Esophagus muscularis mucosa (tissue), 4 donors: ENCODE measurements around the gene TSTD2. TPM values are rescaled to one million over a fixed set of nuclear protein-coding genes. Genes with fewer than 3 reads are reported as not detected.

Experiments
- DNase-seq: peaks from one replicate; pipeline ENCODE4 v3.0.0-alpha.2; 2017; ENCODE audit errors: extremely low spot score
- H3K27ac ChIP-seq, 4 donors: fragments of 200-600 bp; sonication (generic); replicated peaks in 1 of 4; 1 replicate in 3 of 4; 2 replicates in 1 of 4; pipeline ENCODE4 v1.5.1; 2016 to 2019; ENCODE audit warnings: mild to moderate bottlenecking in 1 of 4
- H3K27me3 ChIP-seq, 4 donors: fragments of 200-600 bp; sonication (generic); one replicate each; pipeline versions ENCODE4 v1.5.1 to v1.6.0; 2016 to 2019
- H3K36me3 ChIP-seq, 4 donors: fragments of 200-600 bp; sonication (generic); one replicate each; pipeline ENCODE4 v1.5.1; 2016 to 2019
- H3K4me1 ChIP-seq, 4 donors: fragments of 200-600 bp; sonication (generic); one replicate each; pipeline ENCODE4 v1.5.1; 2016 to 2019
- H3K4me3 ChIP-seq, 4 donors: fragments of 200-600 bp; sonication (generic); 1 replicate in 2 of 4; 2 replicates in 2 of 4; pipeline ENCODE4 v1.5.1; 2016 to 2019; ENCODE audit warnings: mild to moderate bottlenecking in 4 of 4, moderate library complexity in 1 of 4
- H3K9me3 ChIP-seq, 4 donors: fragments of 200-600 bp; sonication (generic); 1 replicate in 3 of 4; 2 replicates in 1 of 4; pipeline ENCODE4 v1.5.1; 2016 to 2019
- CTCF ChIP-seq, 3 experiments: fragments of 200-600 bp in 2 of 3; fragments of 450-650 bp in 1 of 3; sonication (generic) in 2 of 3; IDR thresholded peaks; one replicate each; pipeline ENCODE4 v1.5.1; 2017 to 2019; ENCODE audit warnings: antibody characterized with exemption in 3 of 3, mild to moderate bottlenecking in 2 of 3, moderate library complexity in 1 of 3
- EP300 ChIP-seq: sonication (generic); formaldehyde crosslinking; IDR thresholded peaks from one replicate; pipeline ENCODE4 v1.6.1; 2017; ENCODE audit warnings: antibody characterized with exemption
- POLR2A ChIP-seq: fragments of 450-650 bp; IDR thresholded peaks from one replicate; pipeline ENCODE4 v1.6.1; 2017; ENCODE audit warnings: antibody characterized with exemption, moderate library complexity, mild to moderate bottlenecking, low read depth
- POLR2AphosphoS5 ChIP-seq, 2 donors: sonication (generic); formaldehyde crosslinking; IDR thresholded peaks; one replicate each; pipeline ENCODE4 v1.6.1; 2017; ENCODE audit warnings: antibody characterized with exemption in 2 of 2
- WGBS: methylation state at CpG from one replicate; pipeline ENCODE4 v1.1.5; 2018; 5-methylcytosine and 5-hydroxymethylcytosine counted together
- intact Hi-C: fragments of 100-400 bp; cut with DNase I; formaldehyde crosslinking; loops from one replicate; pipeline ENCODE4 v1.15.1; 2023
- total RNA-seq, 4 donors: library from RNA; depleted of rRNA; stranded (reverse); fragments of >200 nt; gene quantifications; one replicate each; pipeline versions ENCODE4 v1.1.0 to v1.2.1, GENCODE V29; 2016

Gene TSTD2
- total RNA-seq, 4 donors from 2014 or later = 22.9 to 25.3 (median 23.5) TPM

GRCh38 chr9:97633859-97634490, 807 bp upstream of the TSTD2 start:
- no peaks in the 10 kb centered on the region for H3K9me3 ChIP-seq
- intact Hi-C loops = no loop called here
- no peak for DNase-seq
- peak overlapping the region; percentile 72 to 95 (median 88) for H3K4me3 ChIP-seq
- TF ChIP-seq CTCF (IDR thresholded peaks at IDR 0.05) (no peak), POLR2A (peak; percentile 28)
- H3K36me3 ChIP-seq = no peaks in the 10 kb centered on the region
- H3K4me1 ChIP-seq = peaks cover 42 to 72% (median 65%) of the 10 kb centered on the region in 4 donors
- H3K27me3 ChIP-seq = no peaks in the 10 kb centered on the region
- H3K27ac ChIP-seq = peak overlapping the region; percentile 92 to 98 (median 96)
- under 1% methylated on average over 41 of the region's 43 CpGs for WGBS

DNA sequence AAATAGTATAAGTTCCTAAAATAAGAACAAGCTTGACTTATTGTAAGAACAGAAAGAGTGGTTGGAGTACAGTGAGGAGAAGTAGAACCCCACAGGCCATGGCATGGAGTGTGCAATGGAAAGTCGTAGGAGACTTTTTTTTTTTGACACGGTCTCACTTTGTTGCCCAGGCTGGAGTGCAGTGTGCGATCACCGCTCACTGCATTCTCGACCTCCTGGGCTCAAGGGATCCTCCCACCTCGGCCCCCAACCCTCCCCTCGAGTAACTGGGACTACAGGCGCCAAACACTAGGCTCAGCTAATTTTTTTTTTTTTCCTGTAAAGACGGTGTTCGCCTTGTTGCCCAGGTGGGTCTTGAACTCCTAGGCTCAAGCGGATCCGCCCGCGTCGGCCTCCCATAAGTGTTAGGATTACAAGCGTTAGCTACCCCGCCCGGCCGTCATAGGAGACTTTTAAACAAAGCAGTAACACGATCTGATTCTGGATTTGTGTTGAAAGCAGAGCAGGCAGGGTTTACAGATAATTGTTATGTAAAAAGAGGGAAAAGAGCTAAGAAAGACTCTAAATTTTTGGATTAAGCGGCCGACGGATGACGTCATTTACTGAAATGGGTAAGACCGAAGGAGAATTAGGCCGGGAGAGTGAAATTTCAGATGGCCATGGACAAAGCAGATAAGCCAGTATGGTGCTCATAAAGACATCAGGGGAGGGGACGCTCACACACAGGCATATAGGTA, 752 bp downstream of the TSTD2 start:
- H3K27me3 ChIP-seq = no peaks in the 10 kb centered on the region
- DNase-seq = no peak
- H3K4me3 ChIP-seq = peak overlapping the region; percentile 72 to 95 (median 88)
- no peaks in the 10 kb centered on the region for H3K36me3 ChIP-seq
- H3K27ac ChIP-seq = peak overlapping the region; percentile 92 to 98 (median 96)
- 1% methylated on average over 27 of the region's 27 CpGs for WGBS
- no peak for TF ChIP-seq POLR2AphosphoS5 (IDR thresholded peaks at IDR 0.05)
- TF ChIP-seq POLR2A = no peak
- TF ChIP-seq EP300 = no peak
- no peak for TF ChIP-seq CTCF (IDR thresholded peaks at IDR 0.05)
- intact Hi-C loops = no loop called here
- no peaks in the 10 kb centered on the region for H3K9me3 ChIP-seq
- H3K4me1 ChIP-seq = peaks cover 43 to 74% (median 66%) of the 10 kb centered on the region in 4 donors

DNA sequence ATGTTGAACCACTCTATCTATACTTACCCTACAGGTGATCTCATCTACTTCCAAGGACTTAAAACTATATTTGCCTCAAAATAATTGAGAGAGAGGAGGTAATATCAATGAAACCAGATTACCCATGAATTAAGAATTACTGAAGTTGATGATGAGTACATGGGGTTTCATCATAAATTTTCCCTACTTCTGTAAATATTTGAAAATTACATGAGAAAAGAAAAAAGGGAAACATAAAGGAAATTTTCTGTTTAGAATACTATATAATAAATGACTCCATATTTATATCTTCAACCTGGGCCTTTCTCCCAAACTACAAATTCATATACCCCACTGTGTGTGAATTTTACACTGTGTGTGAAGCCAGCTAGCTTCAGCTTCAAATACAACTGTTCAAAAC, 2.6 kb downstream of the TSTD2 start:
- H3K27me3 ChIP-seq = no peaks in the 10 kb centered on the region
- H3K36me3 ChIP-seq = peaks cover 0 to 3% (median 1%) of the 10 kb centered on the region in 4 donors
- H3K9me3 ChIP-seq = no peaks in the 10 kb centered on the region
- intact Hi-C loops = no loop called here
- peak overlapping the region in 1 of 4 donors; percentile 92 for H3K27ac ChIP-seq
- TF ChIP-seq POLR2A (no peak), EP300 (no peak)
- no peak for DNase-seq
- H3K4me1 ChIP-seq = peaks cover 32 to 64% (median 54%) of the 10 kb centered on the region in 4 donors
- no peak overlapping the region for H3K4me3 ChIP-seq

DNA sequence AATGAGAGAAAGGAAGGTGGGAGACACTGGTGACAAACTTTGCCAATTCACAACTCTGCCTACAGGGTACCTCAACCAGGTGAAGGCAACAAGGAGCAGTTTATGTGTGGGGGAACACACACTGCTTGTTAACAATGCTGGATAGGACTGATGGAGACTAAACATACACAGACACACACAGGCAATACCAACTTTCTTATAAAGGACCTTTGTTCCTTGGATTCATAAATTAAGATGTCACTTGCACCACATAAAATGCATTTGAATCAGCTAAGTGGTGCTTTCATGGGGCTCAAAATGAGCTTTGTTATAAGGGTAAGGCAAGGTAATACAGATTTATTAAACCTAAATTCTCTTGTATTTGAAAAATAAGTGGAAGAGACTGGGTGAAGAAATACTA, 4.0 kb downstream of the TSTD2 start:
- no peak for DNase-seq
- no peak overlapping the region for H3K27ac ChIP-seq
- TF ChIP-seq POLR2A = no peak
- no peak for TF ChIP-seq CTCF (IDR thresholded peaks at IDR 0.05)
- TF ChIP-seq POLR2AphosphoS5 (IDR thresholded peaks at IDR 0.05) = no peak
- no peak for TF ChIP-seq EP300
- intact Hi-C loops = no loop called here
- peaks cover 0 to 17% (median 10%) of the 10 kb centered on the region in 4 donors for H3K36me3 ChIP-seq
- no peak overlapping the region for H3K4me3 ChIP-seq
- H3K4me1 ChIP-seq = peaks cover 20 to 50% (median 40%) of the 10 kb centered on the region in 4 donors
- no peaks in the 10 kb centered on the region for H3K9me3 ChIP-seq
- no peaks in the 10 kb centered on the region for H3K27me3 ChIP-seq

DNA sequence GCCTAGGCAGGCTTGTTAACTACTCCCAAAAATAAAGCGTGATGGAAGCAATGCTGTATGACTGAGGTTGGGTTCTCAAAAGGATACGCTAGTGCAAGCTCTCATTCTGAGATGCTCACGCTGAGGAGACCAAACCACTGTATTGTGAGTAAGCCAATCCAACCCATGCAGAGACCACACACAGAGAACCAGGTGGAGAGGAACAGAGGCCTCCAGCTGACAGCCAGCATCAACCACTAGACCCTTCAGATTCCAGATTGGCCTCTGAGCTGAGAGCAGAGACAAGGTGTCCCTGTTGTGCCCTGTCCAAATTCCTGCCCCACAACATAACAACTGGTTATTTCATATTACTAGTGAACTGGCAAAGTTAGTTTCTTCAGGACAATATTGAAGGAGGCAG, 4.5 kb downstream of the TSTD2 start:
- H3K4me1 ChIP-seq = peaks cover 20 to 49% (median 39%) of the 10 kb centered on the region in 4 donors
- H3K27ac ChIP-seq = no peak overlapping the region
- no peak for DNase-seq
- 86% methylated on average over 3 of the region's 3 CpGs for WGBS
- intact Hi-C loops = no loop called here
- H3K36me3 ChIP-seq = peaks cover 0 to 22% (median 13%) of the 10 kb centered on the region in 4 donors
- H3K9me3 ChIP-seq = no peaks in the 10 kb centered on the region
- TF ChIP-seq POLR2A (no peak), CTCF (IDR thresholded peaks at IDR 0.05) (no peak), EP300 (no peak), POLR2AphosphoS5 (IDR thresholded peaks at IDR 0.05) (no peak)
- H3K27me3 ChIP-seq = no peaks in the 10 kb centered on the region
- H3K4me3 ChIP-seq = no peak overlapping the region
